ENCODE data around the gene PSMC6. TPM values are rescaled to one million over a fixed set of nuclear protein-coding genes. Genes with fewer than 3 reads are reported as not detected.

PSMC6 gene
- total and polyA plus RNA-seq, 4 donors = 69.5 to 165 (median 82.6) TPM

GRCh38 chr14:52733824-52734223 is 26.8 kb downstream of the PSMC6 start:
- no peak for DNase-seq
- H3K36me3 ChIP-seq (ENCODE audit: control insufficient read depth in 4 of 4, insufficient read depth in 4 of 4, low read length in 4 of 4) = peaks cover 2 to 9% (median 4%) of the 10 kb centered on the region in 4 donors
- WGBS, 2 donors = 97% methylated on average over 9 of the region's 9 CpGs
- no peak overlapping the region for H3K9ac ChIP-seq (ENCODE audit: insufficient read depth in 1 of 2, low read length in 2 of 2)
- H3K27me3 ChIP-seq (ENCODE audit: control insufficient read depth in 3 of 3, insufficient read depth in 3 of 3, low read length in 2 of 3) = no peaks in the 10 kb centered on the region
- no peak for ATAC-seq (ENCODE audit: insufficient read depth, low FRiP score)
- TF ChIP-seq CTCF (IDR thresholded peaks at IDR 0.05; ENCODE audit: control extremely low read depth, extremely low read depth) = no peak
- peaks cover 2 to 21% (median 4%) of the 10 kb centered on the region in 5 donors for H3K4me1 ChIP-seq (ENCODE audit: control insufficient read depth in 5 of 5, insufficient read depth in 5 of 5, low read length in 5 of 5)
- no peaks in the 10 kb centered on the region for H3K9me3 ChIP-seq (ENCODE audit: control insufficient read depth in 4 of 4, insufficient read depth in 3 of 4, low read length in 3 of 4)
- H3K4me3 ChIP-seq = no peak overlapping the region
- H3K27ac ChIP-seq (ENCODE audit: low read depth in 1 of 2, low read length in 1 of 2) = no peak overlapping the region

- H3K9me3 ChIP-seq (ENCODE audit: control insufficient read depth in 4 of 4, insufficient read depth in 3 of 4, low read length in 3 of 4) = no peaks in the 10 kb centered on the region
- H3K4me3 ChIP-seq = no peak overlapping the region
- H3K36me3 ChIP-seq (ENCODE audit: control insufficient read depth in 4 of 4, insufficient read depth in 4 of 4, low read length in 4 of 4) = peaks cover 0 to 9% (median 4%) of the 10 kb centered on the region in 4 donors
- H3K27me3 ChIP-seq (ENCODE audit: control insufficient read depth in 3 of 3, insufficient read depth in 3 of 3, low read length in 2 of 3) = no peaks in the 10 kb centered on the region
- 45 to 65% methylated on average over 1 of the region's 1 CpG for WGBS, 2 donors
- no peak overlapping the region for H3K27ac ChIP-seq (ENCODE audit: low read depth in 1 of 2, low read length in 1 of 2)
- DNase-seq (peak; percentile 16 to 46 (median 25)), ATAC-seq (ENCODE audit: insufficient read depth, low FRiP score) (no peak)
- H3K9ac ChIP-seq (ENCODE audit: insufficient read depth in 1 of 2, low read length in 2 of 2) = no peak overlapping the region
- no peak for TF ChIP-seq CTCF (IDR thresholded peaks at IDR 0.05; ENCODE audit: control extremely low read depth, extremely low read depth)
- H3K4me1 ChIP-seq (ENCODE audit: control insufficient read depth in 5 of 5, insufficient read depth in 5 of 5, low read length in 5 of 5) = peaks cover 2 to 19% (median 4%) of the 10 kb centered on the region in 5 donors
These were observed 29.0 kb downstream of the PSMC6 start for GRCh38 chr14:52735921-52736489.

- H3K27me3 ChIP-seq (ENCODE audit: control insufficient read depth in 3 of 3, insufficient read depth in 3 of 3, low read length in 2 of 3) = no peaks in the 10 kb centered on the region
- H3K4me3 ChIP-seq = no peak overlapping the region
- H3K27ac ChIP-seq (ENCODE audit: low read depth in 1 of 2, low read length in 1 of 2) = no peak overlapping the region
- no peak for DNase-seq
- ATAC-seq (ENCODE audit: insufficient read depth, low FRiP score) = no peak
- peaks cover 2 to 16% (median 4%) of the 10 kb centered on the region in 5 donors for H3K4me1 ChIP-seq (ENCODE audit: control insufficient read depth in 5 of 5, insufficient read depth in 5 of 5, low read length in 5 of 5)
- no peak overlapping the region for H3K9ac ChIP-seq (ENCODE audit: insufficient read depth in 1 of 2, low read length in 2 of 2)
- TF ChIP-seq CTCF (IDR thresholded peaks at IDR 0.05; ENCODE audit: control extremely low read depth, extremely low read depth) = no peak
- no peaks in the 10 kb centered on the region for H3K9me3 ChIP-seq (ENCODE audit: control insufficient read depth in 4 of 4, insufficient read depth in 3 of 4, low read length in 3 of 4)
- H3K36me3 ChIP-seq (ENCODE audit: control insufficient read depth in 4 of 4, insufficient read depth in 4 of 4, low read length in 4 of 4) = peaks cover 0 to 8% (median 2%) of the 10 kb centered on the region in 4 donors
These were observed 31.4 kb downstream of the PSMC6 start for GRCh38 chr14:52738409-52738808.

GRCh38 chr14:52740751-52741150 is 33.8 kb downstream of the PSMC6 start:
- no peak overlapping the region for H3K9ac ChIP-seq (ENCODE audit: insufficient read depth in 1 of 2, low read length in 2 of 2)
- ATAC-seq (ENCODE audit: insufficient read depth, low FRiP score) = no peak
- 80 to 84% methylated on average over 1 of the region's 1 CpG for WGBS, 2 donors

More at GRCh38 chr14:52740751-52741150, 33.8 kb downstream of the PSMC6 start:
- Histone ChIP-seq H3K4me3 (no peak overlapping the region), H3K9me3 (ENCODE audit: control insufficient read depth in 4 of 4, insufficient read depth in 3 of 4, low read length in 3 of 4) (no peaks in the 10 kb centered on the region), H3K27ac (ENCODE audit: low read depth in 1 of 2, low read length in 1 of 2) (no peak overlapping the region), H3K4me1 (ENCODE audit: control insufficient read depth in 5 of 5, insufficient read depth in 5 of 5, low read length in 5 of 5) (peaks cover 2 to 9% (median 4%) of the 10 kb centered on the region in 5 donors), H3K36me3 (ENCODE audit: control insufficient read depth in 4 of 4, insufficient read depth in 4 of 4, low read length in 4 of 4) (peaks cover 0 to 7% (median 1%) of the 10 kb centered on the region in 4 donors), H3K27me3 (ENCODE audit: control insufficient read depth in 3 of 3, insufficient read depth in 3 of 3, low read length in 2 of 3) (no peaks in the 10 kb centered on the region)
- no peak for DNase-seq
- TF ChIP-seq CTCF (IDR thresholded peaks at IDR 0.05; ENCODE audit: control extremely low read depth, extremely low read depth) = no peak

Measured in lung (tissue), 12 donors.